HG02970 (cell line): Measurements from ENCODE around the gene ITPA.

Experiments used
- ATAC-seq: cut with Tn5 transposase; IDR thresholded peaks from one replicate; pipeline ENCODE4 v1.9.1; 2021; ENCODE audit warnings: mild to moderate bottlenecking, moderate library complexity, moderate number of reproducible peaks; ENCODE audit not compliant: unreplicated experiment, low FRiP score

The ITPA gene

DNA sequence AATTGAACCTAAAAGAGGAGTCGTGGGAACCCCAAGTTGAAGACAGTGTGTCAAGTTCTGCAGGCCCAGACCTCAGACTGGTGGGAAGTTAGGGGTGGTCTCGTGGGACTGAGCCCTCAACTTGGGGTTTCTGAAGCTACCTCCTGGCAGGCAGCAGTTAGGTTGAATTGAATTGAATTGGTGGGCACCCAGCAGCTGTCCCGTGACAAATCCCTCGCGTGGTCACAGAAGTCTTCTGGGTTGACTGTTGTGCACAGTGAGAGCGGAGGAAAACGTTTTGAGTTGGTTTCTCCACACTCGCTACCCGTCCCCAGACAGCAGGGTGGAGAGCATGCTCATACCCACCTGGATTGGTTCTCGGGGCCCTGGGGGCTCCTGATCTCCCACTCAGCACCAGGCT is 16.8 kb downstream of the ITPA start:
- ATAC-seq: no peak

DNA sequence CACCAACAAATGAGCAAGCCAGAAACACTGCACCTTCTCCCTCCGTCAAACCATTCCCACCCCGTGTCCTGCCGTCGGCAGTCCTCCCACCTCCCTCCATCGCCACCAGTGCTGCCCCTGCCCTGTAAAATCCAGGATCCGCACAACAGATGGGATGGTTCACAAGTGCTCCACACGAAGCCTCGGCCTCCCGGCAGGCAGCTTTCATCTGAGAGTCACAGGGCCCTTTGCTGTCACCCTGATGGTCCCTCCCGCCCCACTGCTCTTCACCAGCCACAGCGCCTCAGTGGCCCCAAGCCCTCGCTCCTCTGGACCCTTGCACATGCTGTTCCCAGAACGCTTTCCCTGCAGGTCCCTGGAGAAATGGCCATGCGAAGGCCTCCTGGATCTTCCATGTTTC is 17.6 kb downstream of the ITPA start:
- no peak for ATAC-seq

DNA sequence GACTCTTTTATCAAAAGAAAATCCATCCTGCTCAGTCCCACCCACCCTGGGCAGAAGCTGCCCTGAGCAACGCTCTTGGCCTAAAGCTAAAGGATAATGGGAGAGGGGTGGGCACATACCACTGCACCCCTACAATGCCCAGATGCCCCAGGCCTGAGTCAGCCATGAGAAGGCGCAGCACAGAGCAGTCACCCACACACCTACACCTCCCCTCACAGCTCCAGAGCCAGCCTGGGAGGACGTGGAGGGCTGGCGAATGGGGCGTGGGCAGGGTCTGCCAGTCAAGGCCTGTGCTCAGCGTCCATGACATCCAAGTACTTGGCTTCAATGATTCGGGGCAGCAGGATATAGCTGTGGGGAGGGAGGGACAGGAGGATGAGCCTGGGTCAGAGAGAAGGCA is 18.2 kb downstream of the ITPA start:
- ATAC-seq: no peak

DNA sequence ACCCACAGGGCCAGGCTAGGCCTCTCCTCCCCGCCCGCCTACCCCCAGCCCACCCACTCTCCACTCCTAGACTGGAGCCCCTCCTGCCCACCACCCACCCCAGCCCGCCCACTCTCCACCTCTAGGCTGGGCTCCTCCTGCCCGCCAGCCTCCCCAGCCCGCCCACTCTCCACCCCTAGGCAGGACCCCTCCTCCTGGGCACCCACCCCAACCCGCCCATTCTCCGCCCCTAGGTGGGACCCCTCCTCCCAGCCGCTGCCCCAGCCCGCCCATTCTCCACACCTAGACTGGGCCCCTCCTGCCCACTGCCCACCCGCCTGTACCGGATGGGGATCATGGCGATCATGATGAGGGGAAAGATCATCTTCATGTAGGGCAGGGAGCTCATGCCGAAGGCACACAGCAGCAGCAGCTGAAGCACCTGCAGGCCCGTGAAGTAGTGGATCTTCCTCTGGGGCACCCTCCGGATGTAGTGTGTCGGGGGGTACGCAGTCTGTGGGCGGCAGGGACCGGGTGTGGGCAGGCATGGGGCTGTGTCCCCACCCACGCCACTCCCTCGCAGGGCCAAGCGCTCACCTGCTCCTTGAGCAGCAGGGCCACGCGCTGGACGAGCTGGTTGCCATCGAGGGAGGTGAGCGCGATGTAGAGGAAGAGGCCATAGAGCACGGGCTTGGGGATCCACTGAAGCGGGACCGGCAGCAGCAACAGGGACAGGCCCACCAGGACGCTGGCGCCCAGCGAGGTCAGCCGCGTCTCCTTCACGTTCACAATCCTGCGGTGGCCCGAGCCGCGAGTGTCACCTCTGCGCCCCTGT is 18.8 kb downstream of the ITPA start:
- ATAC-seq: no peak

DNA sequence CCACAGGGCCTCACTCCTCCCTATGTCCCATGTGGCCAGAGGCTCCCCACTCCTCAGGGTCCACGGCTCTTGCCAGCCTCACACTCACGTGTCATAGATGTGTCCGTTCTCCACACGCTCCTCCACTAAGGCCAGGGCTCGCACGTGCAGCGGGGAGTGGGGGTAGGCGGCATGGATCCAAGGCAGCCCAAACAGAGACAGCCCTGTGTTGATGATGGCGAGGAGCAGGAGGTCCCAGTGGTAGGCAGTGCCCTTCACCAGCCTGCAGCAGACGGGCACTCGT is 19.4 kb downstream of the ITPA start:
- ATAC-seq: no peak

DNA sequence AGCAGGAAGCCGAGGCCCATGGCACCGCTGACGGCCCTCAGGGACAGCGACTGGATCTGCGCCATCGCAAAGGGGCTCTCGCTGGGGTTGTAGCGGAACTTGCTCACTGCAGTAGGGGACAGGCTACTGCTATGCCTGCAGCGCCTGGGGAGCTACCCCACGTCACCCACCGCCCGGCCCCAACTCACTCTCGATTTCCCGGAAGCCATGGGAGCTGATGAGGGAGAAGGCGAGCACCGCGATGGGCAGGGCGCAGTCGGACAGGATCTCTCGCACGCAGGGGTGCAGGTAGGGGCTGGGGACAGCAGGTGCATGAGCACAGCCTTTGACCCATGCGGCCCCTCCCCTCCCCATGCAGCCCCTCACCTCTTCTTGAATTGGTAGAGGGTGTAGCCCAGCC is 19.9 kb downstream of the ITPA start:
- no peak for ATAC-seq

DNA sequence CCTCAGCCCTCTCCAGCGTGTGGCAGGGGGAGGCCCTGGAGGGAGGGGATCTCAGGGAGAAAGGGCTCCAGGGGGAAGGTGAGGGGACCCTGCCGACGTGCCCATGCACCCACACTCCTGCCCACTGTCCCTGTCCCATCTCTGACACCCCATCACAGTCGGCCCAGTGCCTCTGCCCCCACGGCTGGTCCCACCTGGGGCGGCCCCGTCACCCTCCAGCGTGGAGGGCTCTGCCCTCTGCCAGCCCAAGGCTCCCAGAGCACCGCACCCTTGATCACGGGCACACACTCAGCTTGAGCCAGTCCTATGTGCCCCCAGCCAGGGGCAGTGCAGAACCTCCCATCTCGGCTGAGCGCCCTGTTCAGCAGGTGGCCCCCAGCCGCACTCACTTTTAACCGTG is 20.5 kb downstream of the ITPA start:
- ATAC-seq: no peak

DNA sequence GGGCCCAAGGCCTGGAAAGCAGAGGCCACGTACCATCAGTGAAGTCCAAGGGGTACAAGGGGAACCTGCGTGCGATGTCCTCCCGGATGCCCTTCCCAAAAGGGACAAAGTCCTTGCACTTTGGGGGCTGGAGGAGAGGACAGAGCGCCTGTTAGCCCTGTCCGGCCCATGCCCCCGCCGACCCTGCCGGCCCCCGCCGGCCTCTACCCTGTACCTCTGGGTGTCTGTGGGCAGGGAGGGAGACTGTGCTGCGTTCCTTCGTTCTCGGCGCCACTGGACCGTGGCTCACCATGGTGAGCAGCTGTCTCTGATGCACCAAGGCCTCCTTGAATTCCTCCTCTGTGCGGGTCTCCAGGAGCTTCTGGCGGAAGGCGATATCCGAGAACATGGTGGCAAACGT is 21.8 kb downstream of the ITPA start:
- no peak for ATAC-seq

DNA sequence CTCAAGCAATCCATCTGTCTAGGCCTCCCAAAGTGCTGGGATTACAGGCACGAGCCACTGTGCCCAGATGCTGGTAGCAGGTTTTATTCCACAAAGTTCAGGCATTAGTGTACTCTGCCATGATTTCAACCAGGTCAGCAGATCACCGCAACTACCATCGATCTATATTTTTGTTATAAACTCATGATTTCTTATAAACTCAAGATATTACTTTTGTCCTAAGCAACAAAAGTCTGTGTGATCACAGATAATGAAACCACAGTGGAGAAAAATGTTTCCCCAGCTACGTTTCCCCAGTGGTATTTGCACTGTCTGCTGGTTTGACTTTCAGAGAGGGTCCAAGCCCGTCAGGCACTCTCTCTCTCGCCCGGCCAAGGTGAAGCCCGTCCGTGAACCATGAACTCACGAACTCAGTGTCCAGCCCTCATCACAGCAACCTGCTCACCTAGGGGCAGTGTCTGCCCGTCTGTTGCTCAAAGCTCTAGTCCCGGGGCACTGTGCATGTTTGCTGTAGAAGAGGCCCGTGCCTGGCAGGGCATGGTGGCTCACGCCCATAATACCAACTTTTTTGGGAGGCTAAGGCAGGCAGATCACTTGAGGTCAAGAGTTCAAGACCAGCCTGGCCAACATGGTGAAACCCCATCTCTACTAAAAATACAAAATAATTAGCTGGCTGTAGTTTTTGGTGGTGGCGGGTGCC is 22.7 kb downstream of the ITPA start:
- ATAC-seq: no peak

DNA sequence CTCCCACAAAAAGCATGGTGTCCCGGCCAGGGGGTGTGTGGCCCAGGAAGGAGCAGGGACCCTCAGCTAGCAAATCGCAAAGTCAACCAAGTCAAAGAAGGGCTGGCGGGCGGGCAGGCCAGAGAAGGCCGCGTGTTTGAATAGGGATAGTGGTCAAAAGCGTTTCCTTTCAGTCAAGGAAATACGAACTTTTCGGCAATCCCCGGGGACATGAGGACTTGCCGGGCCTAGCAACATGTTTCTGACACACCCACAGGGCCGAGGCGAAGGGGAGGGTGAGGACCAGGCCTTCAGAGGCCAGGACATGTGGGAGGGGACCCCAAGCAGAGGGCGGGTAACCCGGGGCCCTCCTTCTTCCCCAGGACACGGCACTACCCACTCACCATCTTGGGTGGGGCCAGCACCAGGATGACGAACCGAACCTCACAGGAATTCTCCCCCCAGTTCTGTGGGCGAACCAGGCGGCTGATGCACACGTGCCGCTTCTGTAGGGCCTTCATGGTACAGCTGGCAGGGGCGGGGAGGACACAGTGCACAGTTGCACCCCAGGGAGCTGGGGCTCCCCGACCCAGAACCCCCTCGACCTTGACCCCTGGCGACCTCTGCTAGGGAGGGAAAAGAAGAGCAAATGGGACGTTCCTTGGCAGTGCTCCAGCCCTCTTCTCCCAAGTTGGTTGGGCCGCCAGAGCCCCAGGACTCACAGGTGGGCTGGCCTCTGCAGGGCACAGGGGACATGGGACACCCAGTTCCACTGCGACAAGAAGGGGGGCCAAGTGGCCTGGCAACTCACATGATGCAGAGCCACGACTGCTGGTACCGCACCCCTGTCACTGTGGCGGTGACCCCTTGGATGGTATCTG is 24.1 kb downstream of the ITPA start:
- ATAC-seq: no peak

DNA sequence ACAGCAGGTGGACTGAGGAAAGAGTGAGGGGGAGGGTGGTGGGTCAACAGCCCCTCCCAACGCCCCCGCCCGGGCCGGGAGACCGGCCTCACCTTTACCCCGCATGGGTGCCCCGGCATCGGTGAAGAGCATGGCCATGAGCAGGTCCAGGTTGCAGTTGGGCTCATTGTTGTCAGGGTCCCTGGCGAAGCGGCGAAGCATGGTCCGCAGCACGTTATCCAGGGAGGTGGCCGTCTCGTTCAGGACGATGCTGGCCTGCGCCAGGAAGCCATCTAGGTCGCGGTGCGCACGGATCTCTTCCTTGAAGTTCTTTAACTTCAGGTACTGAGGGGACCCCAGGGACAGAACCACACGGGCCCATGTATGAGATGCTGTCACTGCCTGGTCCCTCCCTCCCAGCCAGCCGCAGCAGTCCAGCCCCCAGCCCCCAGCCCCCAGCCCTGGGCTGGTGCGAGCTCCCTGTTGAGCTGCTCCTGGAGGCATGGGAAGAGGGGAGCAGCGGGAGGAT is 24.7 kb downstream of the ITPA start:
- ATAC-seq: no peak

DNA sequence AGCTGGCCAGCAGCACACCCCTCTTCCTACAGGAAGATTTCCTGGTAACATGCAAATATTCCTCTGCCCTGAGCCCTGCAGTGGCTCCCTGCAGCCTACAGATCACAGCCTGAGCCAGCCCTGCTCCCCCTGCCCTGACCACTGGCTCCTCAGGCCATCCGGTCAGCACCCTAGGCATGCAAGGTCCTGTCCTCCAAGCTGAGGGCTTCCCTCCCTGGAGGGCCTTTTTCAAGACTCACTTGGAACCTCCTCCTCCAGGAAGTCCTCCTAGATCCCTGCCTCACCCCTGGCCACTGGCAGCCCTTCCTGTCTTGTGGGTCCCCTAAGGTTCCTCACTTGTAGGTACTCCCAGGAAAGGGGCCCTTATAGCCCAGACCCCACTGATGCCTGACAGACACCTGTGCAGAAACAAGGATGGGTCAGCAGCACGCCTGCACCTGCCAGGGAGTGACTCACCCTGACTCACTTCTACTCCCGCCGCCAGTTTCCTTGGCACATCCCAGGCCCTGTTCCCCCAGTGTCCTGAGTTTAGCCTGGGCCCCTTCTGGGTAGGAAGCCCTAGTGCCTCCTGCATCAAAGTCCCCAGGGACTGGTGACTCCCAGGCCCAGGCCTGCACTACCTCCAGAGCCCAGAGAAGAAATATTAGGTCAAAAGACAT is 26.5 kb downstream of the ITPA start:
- no peak for ATAC-seq

DNA sequence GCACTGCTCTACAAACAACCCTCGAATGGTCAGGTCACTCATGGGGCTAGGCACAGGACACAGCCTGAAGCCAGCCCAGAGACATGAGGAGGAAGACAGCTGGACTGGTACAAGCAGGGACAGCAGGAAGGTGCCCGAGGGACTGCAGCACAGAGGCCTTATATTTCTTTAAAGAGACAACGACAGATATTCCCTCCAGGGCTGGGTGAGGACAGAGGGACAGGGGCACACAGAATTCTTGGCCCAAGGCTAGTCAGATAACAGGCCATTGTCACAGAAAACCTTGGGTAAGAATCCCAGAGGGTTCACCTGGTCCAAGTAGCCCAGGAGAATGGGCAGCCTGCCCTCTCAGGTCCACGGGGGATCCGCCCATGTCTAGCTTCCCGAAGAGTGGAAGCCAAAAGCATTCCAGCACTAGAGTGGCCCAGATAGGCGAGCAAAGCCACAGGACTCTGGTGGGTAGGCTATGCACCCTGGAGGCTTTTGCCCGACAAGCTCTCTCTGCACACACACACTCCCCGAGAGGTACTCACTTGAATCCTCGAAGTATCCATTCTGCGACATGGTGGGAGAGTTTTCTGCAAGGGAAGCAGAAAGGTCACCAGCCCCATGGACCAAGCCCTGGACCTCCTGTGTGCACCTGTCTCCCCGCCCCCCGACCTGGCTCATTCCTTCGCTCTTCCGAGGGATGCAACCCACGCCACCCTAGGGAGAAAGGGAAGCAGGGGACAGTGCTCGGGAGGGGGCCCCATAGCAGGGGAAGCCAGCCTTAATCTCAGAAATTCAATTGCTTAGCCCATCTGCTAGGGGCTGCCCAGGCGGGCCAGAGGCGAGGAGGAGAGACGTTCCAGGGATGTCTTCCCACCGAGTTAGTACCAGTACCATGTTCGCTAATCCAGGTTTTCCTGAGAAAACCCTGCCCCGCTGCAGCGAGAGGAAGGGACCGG is 28.0 kb downstream of the ITPA start:
- ATAC-seq: no peak

DNA sequence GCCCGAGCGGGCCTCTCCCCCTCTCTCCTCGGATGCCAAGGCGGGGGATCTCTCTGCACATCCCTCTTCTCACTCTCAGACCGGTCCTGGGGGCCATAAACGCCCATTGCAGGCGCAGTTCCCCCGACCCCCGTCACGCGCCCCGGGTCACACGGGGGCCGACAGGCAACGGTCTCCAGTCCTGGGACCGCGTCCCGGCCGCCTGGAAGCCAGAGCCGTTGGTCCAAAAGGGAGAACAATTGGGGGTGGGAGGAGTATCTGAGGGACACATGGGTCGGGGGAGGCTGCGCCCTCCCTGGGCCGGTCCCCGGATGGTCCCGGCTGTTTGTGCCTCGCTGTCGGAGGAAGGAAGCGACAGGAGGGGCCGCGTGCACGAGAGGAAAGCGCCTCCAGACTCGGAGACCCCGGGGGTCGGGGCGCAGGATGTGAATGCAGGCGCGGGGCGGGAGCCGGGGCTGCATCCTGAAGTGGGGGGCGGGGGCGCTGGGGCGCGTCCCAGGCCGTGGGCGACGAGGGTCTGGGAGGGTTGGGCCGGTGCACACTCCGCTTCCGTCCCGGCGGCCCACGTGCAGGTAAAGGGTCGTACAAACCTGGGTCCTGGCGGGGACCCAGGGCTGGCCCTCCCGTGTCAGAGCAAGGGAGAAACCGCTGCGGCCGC is 28.8 kb downstream of the ITPA start:
- no peak for ATAC-seq

DNA sequence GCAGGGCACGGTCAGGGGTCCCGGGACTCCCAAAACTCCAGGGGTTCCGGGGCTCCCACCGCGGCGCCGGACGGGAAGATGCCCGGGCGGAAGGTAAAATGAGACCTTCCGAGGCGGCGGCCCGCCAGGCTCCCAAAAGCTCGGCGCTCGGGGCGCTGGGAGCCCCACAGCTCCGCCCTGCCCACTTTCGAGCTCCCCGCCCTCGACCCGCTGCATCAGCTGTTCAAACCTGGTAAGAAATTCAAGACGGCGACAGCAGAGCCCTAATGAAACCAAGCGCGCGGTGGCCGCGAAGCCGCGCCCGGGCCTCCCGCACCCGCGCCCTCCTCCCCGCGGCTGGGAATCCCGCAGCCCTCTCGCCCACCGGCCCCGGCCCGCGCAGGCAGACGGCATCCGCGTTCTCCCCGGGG is 29.3 kb downstream of the ITPA start:
- no peak for ATAC-seq

DNA sequence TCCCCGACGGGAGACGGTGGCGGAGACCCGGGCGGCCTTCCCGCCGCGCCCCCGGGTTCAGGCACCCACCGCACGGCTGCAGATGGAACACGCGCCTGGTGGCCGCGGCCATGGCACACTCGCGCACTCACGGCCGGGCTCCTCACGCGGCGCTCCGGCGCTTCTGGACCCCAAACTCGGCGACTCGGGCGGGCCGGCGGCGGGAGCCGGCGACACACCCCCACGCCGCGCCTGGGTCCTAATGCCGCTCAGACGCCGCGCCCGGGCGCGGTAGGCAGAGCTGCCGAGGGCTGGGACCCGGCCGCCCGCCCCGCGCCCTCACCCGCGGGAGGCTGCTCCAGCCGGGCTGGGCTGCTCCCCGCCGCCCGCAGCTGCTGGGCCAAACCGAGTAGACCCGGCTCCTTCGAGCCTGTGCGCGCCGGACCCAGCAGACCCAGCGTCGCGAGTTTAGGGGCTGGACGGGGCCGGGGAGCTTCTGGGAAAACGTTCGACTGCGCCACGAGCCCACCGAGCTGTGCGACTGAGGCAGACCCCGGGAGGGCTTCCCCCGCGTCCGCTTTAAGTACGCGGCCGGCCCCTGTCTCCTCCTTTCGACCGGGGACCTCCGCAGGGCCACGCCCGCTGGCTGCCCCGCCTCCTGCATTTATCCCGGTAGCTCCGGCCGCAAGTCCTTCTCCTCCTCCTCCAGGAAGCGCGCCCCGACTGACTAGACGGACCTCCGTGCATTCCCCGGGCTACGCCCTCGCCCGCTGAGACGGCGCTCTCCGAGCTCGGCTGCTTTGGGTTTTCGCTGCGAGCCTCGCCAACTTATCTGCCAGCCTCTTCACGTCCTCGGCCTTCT is 29.9 kb downstream of the ITPA start, which contains the start of gene SLC4A11:
SLC4A11 (minus strand) TSS at position 165 of the 841 bp plus-strand sequence; CDS start at position 112, 53 bp downstream.
- ATAC-seq: no peak

DNA sequence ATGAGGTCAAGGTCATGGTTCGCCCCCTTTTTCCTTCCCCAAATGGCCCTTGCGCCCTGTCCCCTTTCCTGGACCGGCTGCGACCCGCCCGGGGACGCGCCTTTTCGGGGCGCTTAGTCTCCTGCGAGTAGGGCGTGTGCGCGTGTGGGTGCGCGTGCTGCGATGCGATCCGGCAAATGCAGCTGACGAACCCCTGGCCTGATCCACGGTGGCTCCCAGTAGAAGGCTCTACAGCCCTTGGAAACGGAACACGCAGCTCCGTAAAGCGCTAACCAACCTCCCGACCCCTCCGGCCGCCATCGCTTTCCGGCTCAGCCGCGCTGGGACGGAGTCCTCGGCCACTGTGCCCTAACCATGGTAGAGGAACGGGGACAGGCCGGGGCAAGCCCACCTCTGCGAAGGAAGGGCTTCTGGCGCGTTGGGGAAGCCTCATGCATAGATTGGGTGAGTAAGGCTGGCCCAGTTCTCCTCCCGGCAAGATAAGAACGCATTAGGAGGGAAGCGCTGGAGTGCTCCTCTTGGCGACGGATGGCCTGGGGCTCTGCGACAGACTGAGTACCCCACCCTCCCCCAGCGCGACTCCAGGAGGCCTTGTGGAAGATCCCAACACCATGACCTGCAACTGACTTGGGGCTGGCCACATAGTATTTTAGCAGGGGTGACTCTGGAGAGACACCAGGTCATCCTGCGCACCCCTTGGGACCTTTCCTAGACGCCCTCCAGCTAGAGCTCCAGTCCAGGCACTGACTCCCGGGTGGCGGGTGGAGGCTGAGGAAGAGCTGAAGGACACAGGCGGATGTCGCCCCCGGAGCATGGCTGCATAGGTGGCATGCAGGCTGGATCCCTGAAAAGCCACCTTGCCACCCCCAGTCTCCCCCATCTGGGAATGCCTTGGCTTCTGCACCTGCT is 30.8 kb downstream of the ITPA start:
- no peak for ATAC-seq
